Sigmoid colon (tissue), 7 donors: Measurements from ENCODE around the gene TAGAP. TPM values are rescaled to one million over a fixed set of nuclear protein-coding genes. Genes with fewer than 3 reads are reported as not detected.
"Not testable (repeated sequence)": the region's sequence is repeated elsewhere in the genome, so short reads cannot be mapped to it uniquely, and the experiment has no call there.

Experiments used
- DNase-seq: peaks from one replicate; pipeline ENCODE4 v3.0.0-alpha.2; 2019
- H3K27ac ChIP-seq, 4 donors: fragments of 200-600 bp; sonication (generic); one replicate each; pipeline ENCODE4 v1.5.1; 2016 to 2019; ENCODE audit warnings: mild to moderate bottlenecking in 1 of 4
- H3K27me3 ChIP-seq, 3 donors: fragments of 200-600 bp; sonication (generic); one replicate each; pipeline ENCODE4 v1.5.1; 2019; ENCODE audit warnings: mild to moderate bottlenecking in 1 of 3
- H3K36me3 ChIP-seq, 4 donors: fragments of 200-600 bp; sonication (generic); one replicate each; pipeline ENCODE4 v1.5.1; 2016 to 2019
- H3K4me1 ChIP-seq, 4 donors: fragments of 200-600 bp; sonication (generic); one replicate each; pipeline ENCODE4 v1.5.1; 2017 to 2019
- H3K4me3 ChIP-seq, 4 donors: fragments of 200-600 bp; sonication (generic); one replicate each; pipeline ENCODE4 v1.5.1; 2017 to 2019; ENCODE audit warnings: mild to moderate bottlenecking in 2 of 4, moderate library complexity in 1 of 4
- H3K9me3 ChIP-seq, 4 donors: fragments of 200-600 bp in 3 of 4; sonication (generic) in 3 of 4; one replicate each; pipeline versions ENCODE4 v1.5.1 to v1.6.1; 2013 to 2019
- EP300 ChIP-seq, 4 donors: sonication (generic); formaldehyde crosslinking; IDR thresholded peaks; one replicate each; pipeline ENCODE4 v1.6.1; 2017; ENCODE audit warnings: antibody characterized with exemption in 4 of 4
- POLR2A ChIP-seq, 2 donors: fragments of 450-650 bp; IDR thresholded peaks; one replicate each; pipeline ENCODE4 v1.6.1; 2016; ENCODE audit warnings: antibody characterized with exemption in 2 of 2, mild to moderate bottlenecking in 2 of 2, moderate library complexity in 2 of 2
- POLR2AphosphoS5 ChIP-seq, 4 donors: sonication (generic); formaldehyde crosslinking; IDR thresholded peaks; one replicate each; pipeline ENCODE4 v1.6.1; 2017; ENCODE audit warnings: antibody characterized with exemption in 4 of 4
- WGBS, 2 donors: extraction: QIAGEN DNeasy Blood & Tissue Kit; methylation state at CpG; one replicate each; pipeline ENCODE4 v1.1.7; 2013; 5-methylcytosine and 5-hydroxymethylcytosine counted together
- intact Hi-C: fragments of 100-400 bp; cut with DNase I; formaldehyde crosslinking; loops from one replicate; pipeline ENCODE4 v1.15.1; 2023
- polyA plus RNA-seq, 3 donors: library from polyadenylated mRNA; stranded (reverse); fragments of 200-250 nt; gene quantifications; one replicate each; pipeline ENCODE4 v1.2.3, GENCODE V29; 2013
- total RNA-seq, 4 donors: library from RNA; depleted of rRNA; stranded (reverse); fragments of >200 nt; gene quantifications; one replicate each; pipeline ENCODE4 v1.1.0, GENCODE V29; 2016
- TF ChIP-seq, protein P1 (sequence below), 4 experiments: fragments of 450-650 bp in 3 of 4; fragments of 200-600 bp in 1 of 4; IDR thresholded peaks; one replicate each; pipeline ENCODE4 v1.5.1; 2016 to 2019; ENCODE audit warnings: antibody characterized with exemption in 4 of 4, mild to moderate bottlenecking in 3 of 4, moderate library complexity in 2 of 4
- donor health status: healthy with polysubstance abuse.
- donor health status: Bipolar disorder and iron deficiency.
- donor health status: healthy.

Gene TAGAP
- total and polyA plus RNA-seq, 7 donors, result 1.2 to 13.6 (median 1.6) TPM

- Histone ChIP-seq H3K27ac (no peak overlapping the region), H3K27me3 (no peaks in the 10 kb centered on the region), H3K4me1 (no peaks in the 10 kb centered on the region), H3K36me3 (no peaks in the 10 kb centered on the region), H3K9me3 (no peaks in the 10 kb centered on the region), H3K4me3 (no peak overlapping the region)
- TF ChIP-seq POLR2AphosphoS5 (IDR thresholded peaks at IDR 0.05) (no peak), EP300 (IDR thresholded peaks at IDR 0.05) (no peak), POLR2A (IDR thresholded peaks at IDR 0.05) (no peak)
- TF ChIP-seq, protein P1, sequence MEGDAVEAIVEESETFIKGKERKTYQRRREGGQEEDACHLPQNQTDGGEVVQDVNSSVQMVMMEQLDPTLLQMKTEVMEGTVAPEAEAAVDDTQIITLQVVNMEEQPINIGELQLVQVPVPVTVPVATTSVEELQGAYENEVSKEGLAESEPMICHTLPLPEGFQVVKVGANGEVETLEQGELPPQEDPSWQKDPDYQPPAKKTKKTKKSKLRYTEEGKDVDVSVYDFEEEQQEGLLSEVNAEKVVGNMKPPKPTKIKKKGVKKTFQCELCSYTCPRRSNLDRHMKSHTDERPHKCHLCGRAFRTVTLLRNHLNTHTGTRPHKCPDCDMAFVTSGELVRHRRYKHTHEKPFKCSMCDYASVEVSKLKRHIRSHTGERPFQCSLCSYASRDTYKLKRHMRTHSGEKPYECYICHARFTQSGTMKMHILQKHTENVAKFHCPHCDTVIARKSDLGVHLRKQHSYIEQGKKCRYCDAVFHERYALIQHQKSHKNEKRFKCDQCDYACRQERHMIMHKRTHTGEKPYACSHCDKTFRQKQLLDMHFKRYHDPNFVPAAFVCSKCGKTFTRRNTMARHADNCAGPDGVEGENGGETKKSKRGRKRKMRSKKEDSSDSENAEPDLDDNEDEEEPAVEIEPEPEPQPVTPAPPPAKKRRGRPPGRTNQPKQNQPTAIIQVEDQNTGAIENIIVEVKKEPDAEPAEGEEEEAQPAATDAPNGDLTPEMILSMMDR (IDR thresholded peaks at IDR 0.05), result no peak
- intact Hi-C loops, result no loop called here
- DNase-seq, result no peak
- WGBS, 2 donors, result 94 to 96% methylated on average over 4 of the region's 4 CpGs
Observed at GRCh38 chr6:159012201-159012600, 32.6 kb downstream of the TAGAP start.

- H3K4me1 ChIP-seq, H3K9me3 ChIP-seq, H3K36me3 ChIP-seq, DNase-seq, H3K4me3 ChIP-seq, H3K27me3 ChIP-seq, H3K27ac ChIP-seq, intact Hi-C loops: not testable (repeated sequence)
- WGBS, 2 donors, result 69 to 76% methylated on average over 7 of the region's 7 CpGs
Observed at GRCh38 chr6:159010037-159010612, 34.7 kb downstream of the TAGAP start.

DNA sequence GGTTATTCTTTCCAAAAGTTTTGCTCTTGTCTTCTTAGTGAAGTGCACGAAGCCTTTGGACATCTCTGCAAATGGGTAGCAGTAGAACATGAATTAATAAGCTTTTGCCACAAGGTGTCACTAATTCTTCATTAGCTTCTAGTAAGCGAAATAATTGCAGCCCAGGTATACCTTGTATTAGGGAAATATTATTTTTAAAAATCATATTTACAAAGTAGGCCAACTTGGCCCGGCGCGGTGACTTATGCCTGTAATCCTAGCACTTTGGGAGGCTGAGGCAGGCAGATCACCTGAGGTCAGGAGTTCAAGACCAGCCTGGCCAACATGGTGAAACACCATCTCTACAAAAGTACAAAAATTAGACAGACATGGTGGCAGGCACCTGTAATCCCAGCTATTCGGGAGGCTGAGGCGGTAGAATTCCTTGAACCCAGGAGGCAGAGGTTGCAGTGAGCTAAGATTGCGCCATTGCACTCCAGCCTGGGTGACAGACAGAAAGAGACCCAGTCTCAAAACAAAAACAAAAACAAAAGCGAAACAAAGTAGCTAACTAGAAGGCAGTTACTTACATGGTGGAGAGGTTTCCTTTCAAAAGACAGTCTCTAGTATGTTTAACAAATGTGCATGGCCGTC, 36.0 kb downstream of the TAGAP start:
- WGBS, 2 donors, result 73 to 77% methylated on average over 10 of the region's 10 CpGs
- Histone ChIP-seq H3K27me3 (no peaks in the 10 kb centered on the region), H3K27ac (no peak overlapping the region), H3K36me3 (no peaks in the 10 kb centered on the region), H3K4me1 (no peaks in the 10 kb centered on the region), H3K9me3 (no peaks in the 10 kb centered on the region), H3K4me3 (no peak overlapping the region)
- TF ChIP-seq POLR2AphosphoS5 (IDR thresholded peaks at IDR 0.05) (no peak), EP300 (IDR thresholded peaks at IDR 0.05) (no peak)
- TF ChIP-seq, protein P1 (IDR thresholded peaks at IDR 0.05), result peak in 2 of 4 experiments; percentile 6 to 18
- intact Hi-C loops, result no loop called here
- DNase-seq, result no peak

- no peaks in the 10 kb centered on the region for H3K9me3 ChIP-seq
- H3K27me3 ChIP-seq, result no peaks in the 10 kb centered on the region
- no peak overlapping the region for H3K4me3 ChIP-seq
- DNase-seq, result no peak
- H3K27ac ChIP-seq, result no peak overlapping the region
- H3K4me1 ChIP-seq, result no peaks in the 10 kb centered on the region
- intact Hi-C loops, result no loop called here
- WGBS, 2 donors, result 82 to 87% methylated on average over 5 of the region's 5 CpGs
- TF ChIP-seq POLR2A (IDR thresholded peaks at IDR 0.05) (no peak), POLR2AphosphoS5 (IDR thresholded peaks at IDR 0.05) (no peak), EP300 (IDR thresholded peaks at IDR 0.05) (no peak)
- TF ChIP-seq, protein P1 (IDR thresholded peaks at IDR 0.05), result no peak
- H3K36me3 ChIP-seq, result no peaks in the 10 kb centered on the region
Observed at GRCh38 chr6:159007510-159007909, 37.3 kb downstream of the TAGAP start.

- Histone ChIP-seq H3K27me3 (no peaks in the 10 kb centered on the region), H3K9me3 (no peaks in the 10 kb centered on the region), H3K27ac (no peak overlapping the region), H3K4me1 (peaks cover 0 to 8% (median 3%) of the 10 kb centered on the region in 4 donors), H3K4me3 (no peak overlapping the region), H3K36me3 (no peaks in the 10 kb centered on the region)
- no peak for DNase-seq
- TF ChIP-seq POLR2A (IDR thresholded peaks at IDR 0.05) (no peak), POLR2AphosphoS5 (IDR thresholded peaks at IDR 0.05) (no peak), EP300 (IDR thresholded peaks at IDR 0.05) (no peak)
- TF ChIP-seq, protein P1 (IDR thresholded peaks at IDR 0.05), result no peak
- intact Hi-C loops, result no loop called here
- WGBS, 2 donors, result 84 to 92% methylated on average over 5 of the region's 5 CpGs
Observed at GRCh38 chr6:159005436-159005835, 39.4 kb downstream of the TAGAP start.
